ENCODE results near the gene HIBCH.

HIBCH gene

DNA sequence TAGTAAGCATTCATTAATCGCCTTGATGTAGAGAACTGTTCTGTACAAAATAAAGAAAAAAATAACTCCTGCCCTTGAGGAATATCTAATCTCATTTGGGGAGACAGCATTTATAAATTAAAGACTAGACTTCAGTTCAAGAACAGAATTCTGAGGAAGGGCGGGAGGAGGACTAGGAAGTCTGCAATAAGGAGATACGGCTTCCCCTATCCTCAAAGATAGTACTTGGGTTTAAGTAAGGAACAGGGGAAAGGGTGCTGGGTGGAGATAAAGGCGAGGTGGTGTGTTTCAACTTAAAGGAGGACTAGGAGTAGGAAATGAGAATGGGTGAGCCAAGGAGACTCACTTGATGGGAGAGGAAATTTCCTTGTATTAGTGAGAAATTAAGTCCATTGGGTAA, 135.2 kb downstream of the HIBCH start:
- Histone ChIP-seq H3K9me3 (ENCODE audit: control insufficient read depth in 1 of 2, low read length in 2 of 2) (no peaks in the 10 kb centered on the region), H3K27ac (ENCODE audit: low read length) (no peak overlapping the region), H3K4me1 (ENCODE audit: control insufficient read depth in 1 of 2, insufficient read depth in 2 of 2, low read length in 2 of 2) (peaks cover 6 to 8% of the 10 kb centered on the region in 2 donors), H3K4me3 (ENCODE audit: low read depth in 1 of 2, low read length in 2 of 2) (no peak overlapping the region), H3K27me3 (ENCODE audit: low read depth, low read length) (no peaks in the 10 kb centered on the region), H3K36me3 (ENCODE audit: control insufficient read depth in 1 of 2, insufficient read depth in 2 of 2, low read length in 2 of 2) (no peaks in the 10 kb centered on the region)

DNA sequence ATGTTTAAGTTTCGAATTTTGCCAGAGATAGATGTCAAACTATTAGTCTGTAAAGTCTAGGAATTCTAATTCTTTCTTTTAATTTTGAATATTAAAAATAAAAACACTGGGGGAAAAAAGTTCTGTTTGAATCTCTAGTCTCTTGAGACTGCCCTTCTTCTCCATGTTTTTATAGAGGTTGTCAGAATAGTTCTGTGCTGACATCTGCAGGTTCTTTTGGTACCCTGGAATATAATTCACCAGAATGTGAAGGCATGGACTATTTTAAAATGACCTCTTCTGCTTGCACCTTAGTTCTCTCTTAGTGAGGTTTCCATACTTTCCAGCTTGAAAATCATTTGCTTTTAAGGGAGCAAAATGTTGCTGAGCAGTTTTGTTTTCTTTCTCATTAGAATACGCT, 136.1 kb downstream of the HIBCH start:
- no peaks in the 10 kb centered on the region for H3K27me3 ChIP-seq (ENCODE audit: low read depth, low read length)
- no peak overlapping the region for H3K27ac ChIP-seq (ENCODE audit: low read length)
- no peaks in the 10 kb centered on the region for H3K36me3 ChIP-seq (ENCODE audit: control insufficient read depth in 1 of 2, insufficient read depth in 2 of 2, low read length in 2 of 2)
- no peaks in the 10 kb centered on the region for H3K9me3 ChIP-seq (ENCODE audit: control insufficient read depth in 1 of 2, low read length in 2 of 2)
- peak overlapping the region in 1 of 2 donors; percentile 70 for H3K4me3 ChIP-seq (ENCODE audit: low read depth in 1 of 2, low read length in 2 of 2)
- H3K4me1 ChIP-seq (ENCODE audit: control insufficient read depth in 1 of 2, insufficient read depth in 2 of 2, low read length in 2 of 2): peaks cover 6 to 8% of the 10 kb centered on the region in 2 donors

DNA sequence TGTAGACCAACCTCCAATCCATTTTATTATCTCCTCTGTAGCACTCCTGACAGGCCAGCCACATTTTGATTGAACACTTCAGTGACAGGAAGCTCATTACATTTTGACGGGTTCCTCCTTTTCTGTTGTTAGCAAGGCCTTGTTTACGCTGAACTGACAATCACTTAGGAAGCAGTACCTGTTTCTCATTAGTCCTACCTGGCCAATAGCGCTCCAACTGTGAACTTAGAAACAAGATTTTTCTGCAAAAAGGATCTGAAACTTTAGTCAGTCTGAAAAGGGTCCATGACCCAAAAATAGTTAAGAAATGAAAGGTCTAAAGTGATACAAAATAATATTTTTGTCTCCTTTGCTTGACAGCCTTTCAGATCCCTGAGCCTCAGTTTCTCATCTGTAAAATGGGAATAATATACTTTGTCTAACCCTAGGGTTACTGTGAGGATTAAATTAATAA, 137.5 kb downstream of the HIBCH start:
- Histone ChIP-seq H3K9me3 (ENCODE audit: control insufficient read depth in 1 of 2, low read length in 2 of 2) (no peaks in the 10 kb centered on the region), H3K27me3 (ENCODE audit: low read depth, low read length) (no peaks in the 10 kb centered on the region), H3K36me3 (ENCODE audit: control insufficient read depth in 1 of 2, insufficient read depth in 2 of 2, low read length in 2 of 2) (no peaks in the 10 kb centered on the region), H3K4me1 (ENCODE audit: control insufficient read depth in 1 of 2, insufficient read depth in 2 of 2, low read length in 2 of 2) (peaks cover 6 to 8% of the 10 kb centered on the region in 2 donors), H3K27ac (ENCODE audit: low read length) (no peak overlapping the region), H3K4me3 (ENCODE audit: low read depth in 1 of 2, low read length in 2 of 2) (peak overlapping the region; percentile 61 to 70)

DNA sequence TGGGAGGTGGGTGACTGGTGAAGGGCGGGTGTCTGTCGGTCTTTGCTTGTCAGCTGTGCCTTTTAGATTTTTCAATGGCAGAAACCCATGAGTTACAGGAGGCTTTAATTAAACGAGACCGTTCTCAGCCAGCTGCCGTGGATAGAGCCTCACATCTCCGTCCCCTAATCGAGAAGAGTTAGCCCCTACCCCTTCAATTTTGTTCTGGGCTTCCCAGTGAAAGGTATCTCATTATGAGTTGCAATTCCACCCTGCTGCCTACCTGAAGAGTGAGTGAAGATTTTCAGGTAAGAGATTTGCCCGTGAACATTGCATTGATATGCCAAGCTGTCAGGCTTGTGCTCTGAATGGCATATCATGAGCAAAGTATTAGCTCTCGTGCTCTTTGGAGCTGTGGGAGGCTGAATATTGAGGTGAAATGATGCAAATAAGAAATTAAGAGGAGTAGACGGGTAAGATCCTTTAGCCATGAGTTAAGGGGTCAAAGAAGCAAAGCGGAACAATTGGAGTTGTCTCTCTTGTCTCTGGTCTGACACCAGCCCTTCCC, 138.4 kb downstream of the HIBCH start:
- peak overlapping the region; percentile 61 to 70 for H3K4me3 ChIP-seq (ENCODE audit: low read depth in 1 of 2, low read length in 2 of 2)
- no peaks in the 10 kb centered on the region for H3K9me3 ChIP-seq (ENCODE audit: control insufficient read depth in 1 of 2, low read length in 2 of 2)
- peak overlapping the region; percentile 60 for H3K27ac ChIP-seq (ENCODE audit: low read length)
- peaks cover 6 to 8% of the 10 kb centered on the region in 2 donors for H3K4me1 ChIP-seq (ENCODE audit: control insufficient read depth in 1 of 2, insufficient read depth in 2 of 2, low read length in 2 of 2)
- H3K36me3 ChIP-seq (ENCODE audit: control insufficient read depth in 1 of 2, insufficient read depth in 2 of 2, low read length in 2 of 2): no peaks in the 10 kb centered on the region
- H3K27me3 ChIP-seq (ENCODE audit: low read depth, low read length): no peaks in the 10 kb centered on the region

DNA sequence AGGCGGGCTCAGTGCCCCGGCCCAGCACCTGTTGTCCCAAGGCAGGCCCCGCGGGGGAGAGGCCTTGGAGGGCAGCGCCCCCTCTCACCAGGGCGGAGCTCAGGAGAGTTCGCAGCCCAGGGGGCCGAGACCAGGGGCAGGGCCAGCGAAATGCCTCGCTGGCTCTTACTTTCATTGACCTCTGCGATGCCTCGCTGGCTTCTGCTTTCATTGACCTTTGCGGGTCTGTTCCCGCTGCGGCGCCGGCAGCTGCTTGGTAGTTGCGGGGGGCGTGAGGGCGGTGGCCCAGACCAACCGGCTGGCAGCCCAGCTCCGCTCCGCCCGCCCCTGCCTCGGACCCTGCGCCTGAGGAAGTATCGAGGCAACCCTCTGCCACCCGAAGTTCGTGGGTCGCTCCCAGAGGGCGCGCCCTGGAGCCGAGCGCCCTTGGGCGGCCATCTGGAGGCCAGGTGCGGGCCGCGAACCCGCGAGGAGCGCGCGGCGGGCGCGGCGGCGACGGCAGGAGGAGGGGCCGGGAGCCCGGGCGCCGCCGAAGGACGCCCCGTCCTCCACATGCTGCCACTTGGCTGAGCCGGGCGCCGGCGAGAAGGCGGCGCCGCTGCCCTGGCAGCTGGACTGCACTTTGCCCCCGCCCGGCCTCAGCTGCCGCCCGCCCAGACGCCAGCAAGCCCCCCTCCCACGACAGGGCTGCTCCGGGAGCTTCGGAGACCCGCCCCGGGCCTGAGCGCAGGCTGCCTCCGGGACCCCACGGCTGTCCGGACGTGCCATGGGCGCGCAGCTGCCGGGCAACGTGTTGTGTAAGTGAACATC, 139.1 kb downstream of the HIBCH start:
- Histone ChIP-seq H3K4me1 (ENCODE audit: control insufficient read depth in 1 of 2, insufficient read depth in 2 of 2, low read length in 2 of 2) (peaks cover 6 to 8% of the 10 kb centered on the region in 2 donors), H3K27me3 (ENCODE audit: low read depth, low read length) (no peaks in the 10 kb centered on the region), H3K9me3 (ENCODE audit: control insufficient read depth in 1 of 2, low read length in 2 of 2) (no peaks in the 10 kb centered on the region), H3K4me3 (ENCODE audit: low read depth in 1 of 2, low read length in 2 of 2) (peak overlapping the region; percentile 61 to 70), H3K27ac (ENCODE audit: low read length) (peak overlapping the region; percentile 60), H3K36me3 (ENCODE audit: control insufficient read depth in 1 of 2, insufficient read depth in 2 of 2, low read length in 2 of 2) (no peaks in the 10 kb centered on the region)

DNA sequence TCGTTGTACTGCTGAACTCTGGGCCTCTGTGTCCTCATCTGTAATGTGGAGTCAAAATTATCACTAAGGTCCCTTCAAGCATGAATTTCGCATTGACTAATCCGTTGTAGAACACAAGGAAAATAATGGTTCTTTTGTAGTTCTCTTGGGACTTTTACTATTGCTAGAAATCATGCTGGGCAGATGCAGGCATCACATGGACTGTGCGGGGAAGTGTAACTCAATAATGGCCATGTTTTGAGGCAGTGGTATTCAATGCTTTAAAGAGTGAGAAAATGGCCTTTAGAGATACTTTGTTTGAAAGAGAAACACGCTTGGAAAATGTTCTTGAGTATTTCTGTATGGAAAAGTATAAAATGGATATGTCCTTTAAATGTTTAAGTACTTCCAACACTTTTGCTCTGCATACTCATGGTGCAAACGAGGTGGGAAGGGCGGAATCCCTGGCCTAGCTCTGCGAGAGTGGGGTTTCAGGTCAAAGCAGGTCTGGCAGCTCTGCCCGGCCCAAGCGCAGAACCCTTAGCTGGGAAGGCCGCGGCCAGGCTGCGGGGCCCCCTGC, 139.8 kb downstream of the HIBCH start:
- Histone ChIP-seq H3K4me1 (ENCODE audit: control insufficient read depth in 1 of 2, insufficient read depth in 2 of 2, low read length in 2 of 2) (peaks cover 6 to 8% of the 10 kb centered on the region in 2 donors), H3K27ac (ENCODE audit: low read length) (peak overlapping the region; percentile 9), H3K36me3 (ENCODE audit: control insufficient read depth in 1 of 2, insufficient read depth in 2 of 2, low read length in 2 of 2) (no peaks in the 10 kb centered on the region), H3K4me3 (ENCODE audit: low read depth in 1 of 2, low read length in 2 of 2) (peak overlapping the region; percentile 61 to 70), H3K9me3 (ENCODE audit: control insufficient read depth in 1 of 2, low read length in 2 of 2) (no peaks in the 10 kb centered on the region), H3K27me3 (ENCODE audit: low read depth, low read length) (no peaks in the 10 kb centered on the region)

DNA sequence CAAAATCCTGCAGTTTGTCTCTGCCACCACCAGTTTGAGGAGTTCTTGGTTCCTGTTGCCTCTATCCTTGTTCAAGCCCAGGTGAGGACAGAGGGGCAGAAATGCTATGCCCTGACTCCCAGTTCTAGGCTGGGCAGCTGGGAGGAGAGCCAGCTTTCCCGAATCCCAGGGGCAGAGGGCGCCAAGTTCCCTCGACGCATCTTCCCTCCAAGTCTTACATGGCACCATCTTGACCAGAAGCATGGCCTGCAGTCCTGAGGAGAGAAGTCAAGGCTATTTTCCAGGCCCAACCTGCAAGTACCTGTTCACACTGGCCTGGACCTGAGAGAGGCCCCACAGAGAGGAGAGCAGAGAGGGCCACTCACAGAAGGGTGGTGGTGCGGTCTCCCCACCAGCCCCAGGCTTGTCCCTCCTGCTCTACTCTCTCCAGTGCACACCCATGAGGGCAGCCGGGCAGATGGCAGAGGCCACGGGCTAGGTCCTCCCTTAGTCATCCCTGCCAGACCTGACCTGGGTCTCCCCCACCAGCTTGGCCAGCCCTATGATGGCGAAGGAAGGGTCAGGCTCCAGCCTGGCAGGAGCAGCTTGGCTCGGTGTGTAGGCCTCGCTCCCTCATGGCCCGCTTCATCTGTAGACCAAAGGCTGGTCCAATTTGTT, 141.4 kb downstream of the HIBCH start:
- no peaks in the 10 kb centered on the region for H3K36me3 ChIP-seq (ENCODE audit: control insufficient read depth in 1 of 2, insufficient read depth in 2 of 2, low read length in 2 of 2)
- no peaks in the 10 kb centered on the region for H3K27me3 ChIP-seq (ENCODE audit: low read depth, low read length)
- no peak overlapping the region for H3K4me3 ChIP-seq (ENCODE audit: low read depth in 1 of 2, low read length in 2 of 2)
- no peaks in the 10 kb centered on the region for H3K9me3 ChIP-seq (ENCODE audit: control insufficient read depth in 1 of 2, low read length in 2 of 2)
- H3K4me1 ChIP-seq (ENCODE audit: control insufficient read depth in 1 of 2, insufficient read depth in 2 of 2, low read length in 2 of 2): peaks cover 0 to 6% of the 10 kb centered on the region in 2 donors
- no peak overlapping the region for H3K27ac ChIP-seq (ENCODE audit: low read length)

DNA sequence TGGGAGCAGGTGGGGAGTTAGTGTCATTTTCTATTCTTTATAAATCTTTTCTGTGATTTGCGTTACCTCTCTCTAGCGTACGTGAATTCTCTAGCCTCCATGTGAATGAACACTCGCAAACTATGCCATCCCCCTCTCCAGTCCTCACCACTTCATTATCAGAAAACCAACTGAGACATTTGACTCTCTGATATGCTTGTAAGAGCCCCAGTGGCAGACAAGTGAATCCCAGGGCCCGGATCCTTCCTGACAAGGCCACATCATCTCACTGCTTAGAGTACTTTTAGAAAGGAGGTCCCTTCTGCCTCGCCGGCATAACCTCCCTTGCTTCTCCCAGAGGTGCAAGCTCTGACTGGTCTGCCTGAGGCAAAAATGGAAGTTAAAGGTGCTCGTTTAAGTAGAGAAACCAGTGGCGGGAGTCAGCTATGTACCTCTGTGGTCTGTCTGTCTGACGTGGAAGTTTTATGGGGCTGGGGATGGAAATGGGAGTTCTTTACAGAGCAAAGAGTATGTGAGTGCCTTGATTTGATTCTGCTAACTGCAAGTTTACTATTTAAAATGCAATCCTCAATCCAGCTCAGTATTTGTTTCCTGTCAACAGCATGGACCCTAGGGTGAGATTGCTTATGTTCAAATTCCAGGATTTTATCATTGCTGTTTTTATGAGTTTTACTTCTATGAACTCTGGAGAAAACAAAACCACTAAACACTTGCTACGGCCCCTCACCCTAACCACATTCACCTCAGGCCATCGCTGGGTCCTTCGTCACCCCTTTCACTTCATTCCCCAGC, 142.2 kb downstream of the HIBCH start:
- H3K36me3 ChIP-seq (ENCODE audit: control insufficient read depth in 1 of 2, insufficient read depth in 2 of 2, low read length in 2 of 2): no peaks in the 10 kb centered on the region
- no peak overlapping the region for H3K27ac ChIP-seq (ENCODE audit: low read length)
- no peaks in the 10 kb centered on the region for H3K27me3 ChIP-seq (ENCODE audit: low read depth, low read length)
- H3K4me1 ChIP-seq (ENCODE audit: control insufficient read depth in 1 of 2, insufficient read depth in 2 of 2, low read length in 2 of 2): peaks cover 0 to 6% of the 10 kb centered on the region in 2 donors
- no peak overlapping the region for H3K4me3 ChIP-seq (ENCODE audit: low read depth in 1 of 2, low read length in 2 of 2)
- H3K9me3 ChIP-seq (ENCODE audit: control insufficient read depth in 1 of 2, low read length in 2 of 2): no peaks in the 10 kb centered on the region

DNA sequence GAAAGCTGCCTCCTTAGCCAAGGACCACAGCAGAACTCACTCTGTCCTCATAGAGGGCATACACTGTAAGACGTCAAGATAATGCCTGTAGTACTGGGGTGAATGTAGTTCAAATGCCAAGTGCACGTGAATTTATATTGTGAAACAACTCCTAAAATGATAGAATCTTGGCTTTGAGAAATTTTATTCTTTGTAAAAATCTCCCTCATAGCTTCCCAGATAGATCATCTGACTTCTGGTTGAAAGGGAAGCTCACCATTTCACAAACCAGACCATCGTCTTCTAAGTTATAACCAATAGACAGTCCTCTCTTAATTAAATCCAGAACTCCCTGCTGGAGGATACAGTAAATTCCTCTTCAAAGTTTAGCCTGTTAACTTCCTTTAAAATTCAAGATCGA, 146.2 kb downstream of the HIBCH start:
- no peaks in the 10 kb centered on the region for H3K27me3 ChIP-seq (ENCODE audit: low read depth, low read length)
- H3K27ac ChIP-seq (ENCODE audit: low read length): no peak overlapping the region
- no peak overlapping the region for H3K4me3 ChIP-seq (ENCODE audit: low read depth in 1 of 2, low read length in 2 of 2)
- no peaks in the 10 kb centered on the region for H3K9me3 ChIP-seq (ENCODE audit: control insufficient read depth in 1 of 2, low read length in 2 of 2)
- no peaks in the 10 kb centered on the region for H3K4me1 ChIP-seq (ENCODE audit: control insufficient read depth in 1 of 2, insufficient read depth in 2 of 2, low read length in 2 of 2)
- no peaks in the 10 kb centered on the region for H3K36me3 ChIP-seq (ENCODE audit: control insufficient read depth in 1 of 2, insufficient read depth in 2 of 2, low read length in 2 of 2)

DNA sequence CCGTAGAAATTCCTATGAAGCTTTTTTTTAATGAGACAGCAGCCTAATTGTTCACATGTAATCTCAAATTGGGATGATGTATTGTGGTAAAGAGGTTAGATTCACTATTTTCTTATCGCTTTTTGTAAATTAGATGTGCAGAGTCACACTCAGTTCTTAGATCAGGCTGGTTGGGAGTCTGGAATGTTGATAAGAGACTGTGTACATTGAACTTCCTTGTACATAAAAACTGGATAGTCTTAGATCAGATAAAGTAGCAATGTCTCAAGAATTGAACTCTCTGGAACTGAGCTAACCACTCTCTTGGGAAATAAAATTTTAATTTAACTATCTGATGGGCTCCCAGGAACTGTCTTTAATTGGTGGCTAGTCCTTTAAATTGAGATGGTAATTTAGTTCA, 149.0 kb downstream of the HIBCH start:
- no peaks in the 10 kb centered on the region for H3K27me3 ChIP-seq (ENCODE audit: low read depth, low read length)
- H3K36me3 ChIP-seq (ENCODE audit: control insufficient read depth in 1 of 2, insufficient read depth in 2 of 2, low read length in 2 of 2): no peaks in the 10 kb centered on the region
- no peak overlapping the region for H3K4me3 ChIP-seq (ENCODE audit: low read depth in 1 of 2, low read length in 2 of 2)
- no peaks in the 10 kb centered on the region for H3K9me3 ChIP-seq (ENCODE audit: control insufficient read depth in 1 of 2, low read length in 2 of 2)
- no peak overlapping the region for H3K27ac ChIP-seq (ENCODE audit: low read length)
- H3K4me1 ChIP-seq (ENCODE audit: control insufficient read depth in 1 of 2, insufficient read depth in 2 of 2, low read length in 2 of 2): no peaks in the 10 kb centered on the region

Measured in muscle layer of duodenum (tissue), 2 donors.